ENCODE data around the gene DUSP10.
A peak's percentile ranks its signal among the peaks of the same experiment; 100 is the strongest.

The DUSP10 gene

DNA sequence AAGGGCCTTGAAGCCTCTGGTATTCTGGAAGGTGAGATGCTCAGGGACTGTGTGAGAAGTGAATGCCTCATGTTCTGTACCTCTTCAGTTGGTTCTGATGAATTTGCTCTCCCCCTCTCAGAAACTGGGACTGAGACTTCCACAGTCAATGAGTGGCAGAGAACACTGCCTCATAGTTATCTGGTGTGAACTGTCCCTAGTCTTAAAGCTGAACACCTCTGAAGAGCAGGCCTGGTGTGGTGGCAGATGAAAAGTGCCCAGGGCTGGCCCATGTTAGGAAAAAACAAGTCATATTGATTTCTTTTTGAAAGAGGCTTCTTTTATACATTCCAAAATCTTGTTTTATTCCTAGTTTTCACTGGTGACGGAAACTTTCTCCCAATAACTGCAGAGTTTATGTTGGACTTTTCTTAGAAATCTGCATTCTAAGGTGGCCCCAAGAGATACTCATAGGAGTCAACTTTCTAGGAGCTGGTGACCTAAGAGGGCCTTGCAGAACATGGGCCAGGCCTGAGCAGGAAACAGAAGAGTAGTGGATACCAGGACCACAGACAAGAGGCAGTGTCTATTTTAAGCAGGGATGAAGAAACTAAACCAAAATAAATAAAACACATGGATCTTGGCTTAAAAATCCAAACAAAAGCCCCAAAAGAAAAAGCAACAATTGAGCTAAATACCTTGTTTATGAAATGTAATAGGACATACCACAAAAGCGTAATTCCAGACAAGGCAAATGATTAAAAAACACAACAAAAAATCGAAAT is 19.5 kb downstream of the DUSP10 start:
- H3K9me3 ChIP-seq (ENCODE audit: severe bottlenecking) = no peaks in the 10 kb centered on the region
- no peaks in the 10 kb centered on the region for H3K27me3 ChIP-seq (ENCODE audit: insufficient read depth, low read depth, severe bottlenecking)
- TF ChIP-seq CTCF (IDR thresholded peaks at IDR 0.05; ENCODE audit: low read depth, low read length) = no peak
- no peak overlapping the region for H3K27ac ChIP-seq
- H3K4me3 ChIP-seq (ENCODE audit: low read depth, low read length) = no peak overlapping the region
- H3K36me3 ChIP-seq = no peaks in the 10 kb centered on the region
- DNase-seq = no peak

DNA sequence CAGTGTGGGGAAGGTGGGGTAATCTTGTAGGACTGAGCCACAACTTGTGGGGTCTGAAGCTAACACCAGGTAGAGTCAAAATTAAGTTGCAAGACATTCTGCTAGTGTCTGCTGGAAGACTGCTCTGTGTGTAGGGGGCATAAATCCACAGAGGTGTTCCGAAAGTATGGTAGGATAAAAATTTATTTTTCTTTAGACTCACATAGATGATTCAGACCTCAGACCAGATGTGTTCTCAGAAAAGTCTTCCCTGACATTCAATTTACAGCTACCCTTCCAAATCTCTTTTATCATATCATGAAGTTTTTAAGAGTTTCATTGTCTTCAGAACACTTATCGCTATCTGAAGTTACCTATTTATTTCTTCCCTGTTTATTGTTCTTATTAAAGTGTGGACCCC is 21.3 kb downstream of the DUSP10 start:
- Histone ChIP-seq H3K9me3 (ENCODE audit: severe bottlenecking) (no peaks in the 10 kb centered on the region), H3K36me3 (no peaks in the 10 kb centered on the region), H3K27ac (no peak overlapping the region), H3K4me3 (ENCODE audit: low read depth, low read length) (no peak overlapping the region), H3K27me3 (ENCODE audit: insufficient read depth, low read depth, severe bottlenecking) (no peaks in the 10 kb centered on the region)
- TF ChIP-seq CTCF (IDR thresholded peaks at IDR 0.05; ENCODE audit: low read depth, low read length) = no peak
- no peak for DNase-seq

DNA sequence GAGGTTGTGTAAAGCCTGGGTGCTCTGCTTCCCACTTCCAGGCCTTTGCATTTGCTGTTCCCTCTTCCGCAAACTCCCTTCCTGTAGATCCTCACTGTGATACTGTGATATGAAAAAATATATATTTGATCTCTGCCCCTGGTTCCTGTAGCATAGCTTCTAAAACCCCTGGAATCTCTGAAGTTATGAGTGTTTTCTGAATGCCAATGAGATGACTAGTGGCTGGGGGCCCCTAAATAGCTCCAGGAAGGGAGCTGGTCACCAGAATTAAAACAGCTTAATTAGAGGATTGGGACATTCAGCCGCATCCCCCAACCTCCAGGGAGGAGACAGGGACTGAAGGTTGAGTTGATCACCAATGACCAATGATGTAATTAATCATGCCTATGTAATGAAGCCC is 21.9 kb downstream of the DUSP10 start:
- Histone ChIP-seq H3K27me3 (ENCODE audit: insufficient read depth, low read depth, severe bottlenecking) (no peaks in the 10 kb centered on the region), H3K27ac (no peak overlapping the region), H3K4me3 (ENCODE audit: low read depth, low read length) (no peak overlapping the region), H3K36me3 (no peaks in the 10 kb centered on the region), H3K9me3 (ENCODE audit: severe bottlenecking) (no peaks in the 10 kb centered on the region)
- no peak for DNase-seq
- no peak for TF ChIP-seq CTCF (IDR thresholded peaks at IDR 0.05; ENCODE audit: low read depth, low read length)

DNA sequence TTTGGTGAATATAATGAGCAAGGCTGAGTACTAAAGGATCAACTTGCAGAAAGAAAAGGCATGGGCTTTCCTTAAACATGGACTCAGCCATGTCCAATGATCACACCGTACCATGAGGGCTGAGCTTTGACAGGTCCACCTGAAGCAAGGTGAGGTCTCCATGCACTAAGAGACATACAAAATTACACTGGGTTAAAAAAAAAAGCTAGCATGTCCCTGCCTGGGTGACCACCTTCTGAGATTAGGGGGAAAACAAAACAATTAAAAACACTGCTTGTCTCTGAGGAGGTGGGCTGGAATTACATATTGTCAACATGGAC is 22.7 kb downstream of the DUSP10 start:
- no peak for DNase-seq
- H3K27me3 ChIP-seq (ENCODE audit: insufficient read depth, low read depth, severe bottlenecking) = no peaks in the 10 kb centered on the region
- no peak overlapping the region for H3K4me3 ChIP-seq (ENCODE audit: low read depth, low read length)
- H3K9me3 ChIP-seq (ENCODE audit: severe bottlenecking) = no peaks in the 10 kb centered on the region
- no peaks in the 10 kb centered on the region for H3K36me3 ChIP-seq
- TF ChIP-seq CTCF (IDR thresholded peaks at IDR 0.05; ENCODE audit: low read depth, low read length) = no peak
- H3K27ac ChIP-seq = no peak overlapping the region

GRCh38 chr1:221718381-221719277 is 23.3 kb downstream of the DUSP10 start:
- H3K4me3 ChIP-seq (ENCODE audit: low read depth, low read length) = no peak overlapping the region
- no peak overlapping the region for H3K27ac ChIP-seq
- no peak for TF ChIP-seq CTCF (IDR thresholded peaks at IDR 0.05; ENCODE audit: low read depth, low read length)
- no peaks in the 10 kb centered on the region for H3K9me3 ChIP-seq (ENCODE audit: severe bottlenecking)
- DNase-seq = peak; percentile 7
- H3K27me3 ChIP-seq (ENCODE audit: insufficient read depth, low read depth, severe bottlenecking) = no peaks in the 10 kb centered on the region
- no peaks in the 10 kb centered on the region for H3K36me3 ChIP-seq
